Measurements from ENCODE around the gene HP. TPM values are rescaled to one million over a fixed set of nuclear protein-coding genes. Genes with fewer than 3 reads are reported as not detected.
A peak's percentile ranks its signal among the peaks of the same experiment; 100 is the strongest.

Gene HP
- total RNA-seq, 1 donor from 2014 or later = 137 TPM

GRCh38 chr16:72083778-72084404 lies 29.6 kb downstream of the HP start:
- H3K4me1 ChIP-seq = no peaks in the 10 kb centered on the region
- no peak for DNase-seq (ENCODE audit: low spot score in 2 of 2)
- intact Hi-C loops (cut with DNase I) = no loop called here
- H3K4me3 ChIP-seq = no peak overlapping the region
- peaks cover 34 to 37% of the 10 kb centered on the region in 2 donors for H3K36me3 ChIP-seq
- H3K27me3 ChIP-seq = no peaks in the 10 kb centered on the region
- TF ChIP-seq CTCF (IDR thresholded peaks at IDR 0.05) = no peak
- H3K9me3 ChIP-seq = no peaks in the 10 kb centered on the region
- no peak overlapping the region for H3K27ac ChIP-seq

GRCh38 chr16:72084445-72084844 lies 30.1 kb downstream of the HP start:
- TF ChIP-seq CTCF (IDR thresholded peaks at IDR 0.05) = no peak
- no peak for DNase-seq (ENCODE audit: low spot score in 2 of 2)
- Histone ChIP-seq H3K4me3 (no peak overlapping the region), H3K9me3 (no peaks in the 10 kb centered on the region), H3K4me1 (no peaks in the 10 kb centered on the region), H3K36me3 (peaks cover 38 to 42% of the 10 kb centered on the region in 2 donors), H3K27ac (no peak overlapping the region), H3K27me3 (no peaks in the 10 kb centered on the region)
- intact Hi-C loops (cut with DNase I) = no loop called here

- no peak for TF ChIP-seq CTCF (IDR thresholded peaks at IDR 0.05)
- Histone ChIP-seq H3K36me3 (peaks cover 38 to 48% of the 10 kb centered on the region in 2 donors), H3K4me3 (no peak overlapping the region), H3K27ac (no peak overlapping the region), H3K4me1 (no peaks in the 10 kb centered on the region), H3K9me3 (no peaks in the 10 kb centered on the region), H3K27me3 (no peaks in the 10 kb centered on the region)
- intact Hi-C loops (cut with DNase I) = no loop called here
- no peak for DNase-seq (ENCODE audit: low spot score in 2 of 2)
Measured at GRCh38 chr16:72085002-72085401, 30.7 kb downstream of the HP start.

GRCh38 chr16:72091217-72091616 lies 36.9 kb downstream of the HP start:
- intact Hi-C loops (cut with DNase I) = loop anchor here (5.0 to 10.0 kb wide), 2 partner anchors 366 to 524 kb away; partner anchors contain the start of gene PHLPP2
- TF ChIP-seq CTCF (IDR thresholded peaks at IDR 0.05) = no peak
- no peak overlapping the region for H3K27ac ChIP-seq

GRCh38 chr16:72092832-72093447 lies 38.6 kb downstream of the HP start:
- Histone ChIP-seq H3K4me3 (peak overlapping the region; percentile 75 to 87), H3K4me1 (peaks cover 12 to 25% of the 10 kb centered on the region in 2 donors), H3K27me3 (no peaks in the 10 kb centered on the region), H3K27ac (peak overlapping the region; percentile 83 to 92), H3K36me3 (peaks cover 32 to 43% of the 10 kb centered on the region in 2 donors), H3K9me3 (no peaks in the 10 kb centered on the region)
- DNase-seq (ENCODE audit: low spot score in 2 of 2) = no peak
- intact Hi-C loops (cut with DNase I) = loop anchor here (1.0 to 10.0 kb wide), 4 partner anchors 85 to 609 kb away; partner anchors contain the start of genes DHODH and PHLPP2
- TF ChIP-seq CTCF (IDR thresholded peaks at IDR 0.05) = no peak

More at GRCh38 chr16:72091217-72091616, 36.9 kb downstream of the HP start:
- no peak overlapping the region for H3K4me3 ChIP-seq
- no peaks in the 10 kb centered on the region for H3K27me3 ChIP-seq
- DNase-seq (ENCODE audit: low spot score in 2 of 2) = no peak
- H3K4me1 ChIP-seq = peaks cover 12 to 25% of the 10 kb centered on the region in 2 donors
- peaks cover 30 to 40% of the 10 kb centered on the region in 2 donors for H3K36me3 ChIP-seq
- no peaks in the 10 kb centered on the region for H3K9me3 ChIP-seq
